BJ (cell line): ENCODE data around the gene TOMT. TPM values are rescaled to one million over a fixed set of nuclear protein-coding genes. Genes with fewer than 3 reads are reported as not detected.

Experiments used
- CTCF ChIA-PET: fragments of 350-600 bp; formaldehyde crosslinking; extraction: SDS; loops from one replicate; lab custom pipeline; 2021; ENCODE audit warnings: antibody characterized with exemption, inconsistent platforms; lab: Yijun Ruan, JAX
- POLR2A ChIA-PET: fragments of 300-600 bp; sonication (Branson Sonifier 250); formaldehyde crosslinking; extraction: SDS; loops from one replicate; lab custom pipeline; 2021; ENCODE audit warnings: antibody characterized with exemption; lab: Charles Lee
- DNase-seq: peaks from one replicate; pipeline ENCODE4 v3.0.0-alpha.2; 2011; ENCODE audit warnings: low read depth
- H3K27me3 ChIP-seq: 2 replicates; pipeline ENCODE4 v1.6.0; 2011; ENCODE audit warnings: low read length; ENCODE audit not compliant: control insufficient read depth, insufficient read depth
- H3K36me3 ChIP-seq: 2 replicates; pipeline ENCODE4 v1.5.1; 2011; ENCODE audit warnings: low read length; ENCODE audit not compliant: control insufficient read depth, insufficient read depth
- H3K4me3 ChIP-seq: 2 replicates; pipeline ENCODE4 v1.5.1; 2011; ENCODE audit warnings: low read depth, mild to moderate bottlenecking, control low read depth, low read length
- polyA plus RNA-seq: library from polyadenylated mRNA; depleted of rRNA; stranded (reverse); fragments of >200 nt; gene quantifications from 2 replicates; pipeline ENCODE4 v1.2.3, GENCODE V29; 2011
- TF ChIP-seq, protein P1 (sequence below): IDR thresholded peaks from 2 replicates; pipeline ENCODE4 v1.5.1; 2011; ENCODE audit warnings: low read depth, mild to moderate bottlenecking, control low read depth, inconsistent platforms, low read length, moderate library complexity; ENCODE audit not compliant: insufficient read depth

The TOMT gene
- polyA plus RNA-seq, 1 experiment: not detected

DNA sequence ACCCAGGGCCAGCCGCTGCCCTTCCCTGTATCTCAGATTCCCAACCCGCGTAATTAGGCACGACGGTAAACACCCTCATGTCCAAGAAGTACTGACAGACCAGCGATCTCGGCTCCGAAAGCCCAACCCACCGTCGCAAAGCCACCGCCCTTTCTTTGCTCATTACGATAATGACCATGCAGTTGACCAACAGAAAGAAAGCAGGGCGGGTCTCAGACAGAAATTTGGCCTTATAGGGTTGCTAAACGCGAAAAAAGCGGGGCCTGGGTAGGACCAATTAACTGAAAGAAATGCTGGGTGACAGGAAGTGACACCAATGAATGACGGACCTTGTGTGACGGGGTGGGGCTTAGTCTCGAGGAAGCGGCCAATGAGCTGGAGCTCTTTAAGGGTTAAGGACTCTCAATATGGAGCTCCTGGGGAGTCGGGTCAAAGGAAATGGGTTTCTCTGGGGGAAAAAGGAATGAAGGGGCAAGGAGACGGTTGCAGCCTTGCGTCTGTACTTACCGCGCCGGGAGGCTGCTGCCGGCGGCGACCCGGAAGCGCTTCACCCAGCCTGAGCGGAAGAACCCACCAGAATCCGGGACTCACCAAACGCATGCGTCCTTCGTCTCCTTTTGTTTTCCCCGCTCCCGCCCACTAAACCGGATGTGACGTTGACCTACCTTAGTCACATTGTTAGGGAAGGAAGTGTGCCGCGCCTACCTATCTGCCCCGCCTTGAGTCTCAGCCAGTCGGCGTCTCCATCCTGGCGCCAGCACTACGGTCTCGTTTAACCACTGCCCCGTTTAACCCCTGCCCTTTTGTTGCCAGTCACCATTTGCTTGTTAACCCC lies 6.6 kb downstream of the TOMT start, which contains the start of gene ANAPC15:
ANAPC15 (minus strand) TSS at position 553 of the 835 bp plus-strand sequence. CDS start 1,419 bp downstream, outside the sequence.
- Histone ChIP-seq H3K36me3 (peaks cover 12% of the 10 kb centered on the region), H3K4me3 (peak within 1 kb of the TSS; percentile 63), H3K27me3 (no peaks in the 10 kb centered on the region)
- TF ChIP-seq, protein P1, sequence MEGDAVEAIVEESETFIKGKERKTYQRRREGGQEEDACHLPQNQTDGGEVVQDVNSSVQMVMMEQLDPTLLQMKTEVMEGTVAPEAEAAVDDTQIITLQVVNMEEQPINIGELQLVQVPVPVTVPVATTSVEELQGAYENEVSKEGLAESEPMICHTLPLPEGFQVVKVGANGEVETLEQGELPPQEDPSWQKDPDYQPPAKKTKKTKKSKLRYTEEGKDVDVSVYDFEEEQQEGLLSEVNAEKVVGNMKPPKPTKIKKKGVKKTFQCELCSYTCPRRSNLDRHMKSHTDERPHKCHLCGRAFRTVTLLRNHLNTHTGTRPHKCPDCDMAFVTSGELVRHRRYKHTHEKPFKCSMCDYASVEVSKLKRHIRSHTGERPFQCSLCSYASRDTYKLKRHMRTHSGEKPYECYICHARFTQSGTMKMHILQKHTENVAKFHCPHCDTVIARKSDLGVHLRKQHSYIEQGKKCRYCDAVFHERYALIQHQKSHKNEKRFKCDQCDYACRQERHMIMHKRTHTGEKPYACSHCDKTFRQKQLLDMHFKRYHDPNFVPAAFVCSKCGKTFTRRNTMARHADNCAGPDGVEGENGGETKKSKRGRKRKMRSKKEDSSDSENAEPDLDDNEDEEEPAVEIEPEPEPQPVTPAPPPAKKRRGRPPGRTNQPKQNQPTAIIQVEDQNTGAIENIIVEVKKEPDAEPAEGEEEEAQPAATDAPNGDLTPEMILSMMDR: no peak
- ChIA-PET CTCF (interaction anchor here (1.1 to 3.8 kb wide), 6 partner anchors 17 to 319 kb away, joined by 3 to 17 read pairs (median 4); no protein-coding TSS in a partner anchor), POLR2A (interaction anchor here (0.6 to 1.8 kb wide), 3 partner anchors 12 to 41 kb away, joined by 3 to 10 read pairs (median 4); no protein-coding TSS in a partner anchor)
- DNase-seq: peak; percentile 98

DNA sequence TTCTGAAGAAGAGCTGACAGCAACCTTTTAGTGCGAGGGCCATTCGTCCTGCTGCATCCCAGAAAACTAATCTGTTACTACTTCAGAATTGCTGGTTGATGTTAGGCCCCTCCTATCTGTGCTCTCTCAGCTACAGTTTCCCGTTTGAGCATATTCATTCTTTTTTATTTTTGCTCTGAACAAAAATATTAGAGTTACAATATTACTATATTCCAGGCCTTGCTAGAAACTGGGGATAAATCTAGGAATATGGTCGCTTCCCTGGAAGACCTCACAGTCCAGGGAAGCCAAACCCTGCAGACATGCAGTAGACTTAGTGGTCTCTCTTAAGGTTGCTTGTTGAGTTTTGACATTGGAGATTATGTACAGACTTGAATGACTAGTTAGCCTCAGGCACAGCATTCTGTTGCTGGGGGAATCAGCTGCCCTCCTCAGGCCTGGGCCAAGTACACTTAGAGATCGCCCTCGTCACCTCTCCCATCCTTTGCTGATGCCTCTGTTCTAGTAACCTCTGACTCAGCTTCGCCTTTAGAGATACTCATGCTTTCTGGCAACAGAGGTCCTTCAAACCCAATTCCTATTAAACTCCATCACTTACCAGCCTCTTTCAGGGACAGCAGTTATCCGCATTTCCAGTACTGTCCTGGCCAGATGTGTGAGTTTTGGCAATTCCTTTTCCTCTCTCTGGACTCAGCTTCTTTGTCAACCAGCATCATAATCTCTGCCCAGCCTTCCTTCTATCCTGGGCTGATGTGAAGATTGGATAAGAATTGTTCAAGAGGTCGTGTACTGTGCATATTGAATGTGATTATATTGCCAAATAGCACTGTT lies 7.5 kb downstream of the TOMT start:
- Histone ChIP-seq H3K36me3 (peaks cover 12% of the 10 kb centered on the region), H3K27me3 (no peaks in the 10 kb centered on the region), H3K4me3 (peak overlapping the region; percentile 63)
- peak; percentile 61 for DNase-seq
- CTCF ChIA-PET: interaction anchor here (1.1 to 3.8 kb wide), 6 partner anchors 17 to 318 kb away, joined by 3 to 17 read pairs (median 4); no protein-coding TSS in a partner anchor
- TF ChIP-seq, protein P1: no peak
- POLR2A ChIA-PET: interaction anchor here (0.6 to 1.8 kb wide), 3 partner anchors 13 to 40 kb away, joined by 3 to 10 read pairs (median 4); no protein-coding TSS in a partner anchor

DNA sequence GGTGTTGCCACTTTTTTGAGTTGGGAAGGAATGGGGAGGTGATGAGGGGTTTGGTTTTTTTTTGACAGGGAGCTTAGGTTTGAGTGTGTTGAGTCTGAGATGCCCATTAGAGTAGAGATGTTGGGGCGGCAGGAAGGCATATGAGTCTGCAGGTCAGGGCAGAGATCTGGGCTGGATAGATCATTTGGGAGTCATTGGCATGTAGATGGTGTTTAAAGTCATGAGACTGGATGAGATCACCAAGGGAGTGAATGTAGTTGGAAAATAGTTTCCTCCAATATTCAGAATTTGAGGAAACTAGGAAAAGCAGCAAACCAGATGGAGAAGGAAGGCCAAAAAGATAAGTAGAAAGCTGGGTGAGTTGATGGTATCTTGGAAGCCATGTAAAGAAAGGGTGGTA lies 8.8 kb downstream of the TOMT start:
- peaks cover 6% of the 10 kb centered on the region for H3K36me3 ChIP-seq
- ChIA-PET POLR2A (no interaction called here), CTCF (no interaction called here)
- DNase-seq: no peak
- TF ChIP-seq, protein P1: no peak
- no peak overlapping the region for H3K4me3 ChIP-seq
- no peaks in the 10 kb centered on the region for H3K27me3 ChIP-seq

DNA sequence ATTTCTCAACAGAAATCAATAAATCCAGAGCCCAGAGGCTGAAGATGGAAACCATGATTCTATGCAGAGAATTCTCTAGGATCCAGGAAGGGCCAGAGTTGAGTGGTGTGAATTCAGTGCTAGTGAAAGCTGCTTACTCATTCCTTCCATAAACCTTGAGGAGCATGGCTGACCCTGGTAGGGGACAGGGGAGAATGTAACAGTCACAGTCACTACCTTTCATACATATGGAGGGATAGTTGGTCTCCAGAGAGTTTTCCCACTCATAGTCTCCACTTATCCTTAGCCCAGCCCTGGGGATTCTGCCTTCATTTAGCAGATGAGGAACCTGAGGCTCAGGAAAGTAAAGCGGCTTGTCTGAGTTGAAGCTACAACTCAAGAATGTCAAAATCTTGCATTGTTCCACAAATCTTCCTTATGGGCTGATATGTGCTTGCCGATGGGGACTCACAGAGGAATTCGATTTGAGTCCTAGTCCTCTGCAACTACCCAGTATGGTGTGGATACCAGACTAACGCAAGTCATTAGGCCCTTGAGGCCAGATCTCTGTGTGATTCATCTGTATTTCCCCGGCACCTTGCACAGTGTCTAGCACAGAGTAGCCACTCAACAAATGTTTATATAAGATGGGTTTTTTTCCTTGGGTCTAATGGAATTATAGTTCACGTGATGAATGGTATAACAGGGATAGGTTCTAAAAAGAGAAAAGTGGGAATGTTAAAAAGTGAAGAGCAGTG lies 10.5 kb downstream of the TOMT start:
- H3K27me3 ChIP-seq: no peaks in the 10 kb centered on the region
- POLR2A ChIA-PET: no interaction called here
- H3K36me3 ChIP-seq: no peaks in the 10 kb centered on the region
- DNase-seq: no peak
- H3K4me3 ChIP-seq: no peak overlapping the region
- TF ChIP-seq, protein P1: no peak
- CTCF ChIA-PET: interaction anchor here (1.0 to 1.5 kb wide), 2 partner anchors 28 to 76 kb away, joined by 3 to 6 read pairs; no protein-coding TSS in a partner anchor
